Testis (tissue), 2 donors: ENCODE results near the gene ARFGAP3.

Experiments used
- POLR2A ChIP-seq: fragments of 450-650 bp; IDR thresholded peaks from one replicate; pipeline ENCODE4 v1.6.1; 2017; ENCODE audit warnings: antibody characterized with exemption, mild to moderate bottlenecking, moderate library complexity
- TF ChIP-seq, protein P1 (sequence below), 3 experiments: fragments of 450-650 bp in 2 of 3; fragments of 200-600 bp in 1 of 3; sonication (generic) in 1 of 3; IDR thresholded peaks; one replicate each; pipeline ENCODE4 v1.5.1; 2016 to 2019; ENCODE audit warnings: antibody characterized with exemption in 3 of 3, mild to moderate bottlenecking in 2 of 3, moderate library complexity in 1 of 3

DNA sequence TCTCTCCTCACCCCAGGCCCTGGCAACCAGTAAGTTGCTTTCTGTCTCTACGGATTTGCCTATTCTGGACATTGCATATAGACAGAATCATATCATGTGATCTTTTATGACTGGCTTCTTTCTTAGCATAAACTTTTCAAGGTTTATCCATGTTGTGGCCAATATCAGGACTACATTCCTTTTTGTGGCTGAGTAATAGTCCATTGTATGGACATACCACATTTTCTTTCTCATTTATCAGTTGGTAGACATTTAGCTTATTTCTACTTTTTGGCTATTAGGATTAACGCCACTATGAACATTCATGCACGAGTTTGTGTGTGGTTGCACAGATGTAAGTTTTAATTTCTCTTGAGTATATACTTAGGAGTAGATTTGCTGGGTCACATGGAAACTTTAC lies 35.7 kb downstream of the ARFGAP3 start:
- TF ChIP-seq, protein P1, sequence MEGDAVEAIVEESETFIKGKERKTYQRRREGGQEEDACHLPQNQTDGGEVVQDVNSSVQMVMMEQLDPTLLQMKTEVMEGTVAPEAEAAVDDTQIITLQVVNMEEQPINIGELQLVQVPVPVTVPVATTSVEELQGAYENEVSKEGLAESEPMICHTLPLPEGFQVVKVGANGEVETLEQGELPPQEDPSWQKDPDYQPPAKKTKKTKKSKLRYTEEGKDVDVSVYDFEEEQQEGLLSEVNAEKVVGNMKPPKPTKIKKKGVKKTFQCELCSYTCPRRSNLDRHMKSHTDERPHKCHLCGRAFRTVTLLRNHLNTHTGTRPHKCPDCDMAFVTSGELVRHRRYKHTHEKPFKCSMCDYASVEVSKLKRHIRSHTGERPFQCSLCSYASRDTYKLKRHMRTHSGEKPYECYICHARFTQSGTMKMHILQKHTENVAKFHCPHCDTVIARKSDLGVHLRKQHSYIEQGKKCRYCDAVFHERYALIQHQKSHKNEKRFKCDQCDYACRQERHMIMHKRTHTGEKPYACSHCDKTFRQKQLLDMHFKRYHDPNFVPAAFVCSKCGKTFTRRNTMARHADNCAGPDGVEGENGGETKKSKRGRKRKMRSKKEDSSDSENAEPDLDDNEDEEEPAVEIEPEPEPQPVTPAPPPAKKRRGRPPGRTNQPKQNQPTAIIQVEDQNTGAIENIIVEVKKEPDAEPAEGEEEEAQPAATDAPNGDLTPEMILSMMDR (IDR thresholded peaks at IDR 0.05): no peak
- TF ChIP-seq POLR2A: no peak
